ENCODE measurements around the gene LRCH2. TPM values are rescaled to one million over a fixed set of nuclear protein-coding genes. Genes with fewer than 3 reads are reported as not detected.

Gene LRCH2
- polyA plus RNA-seq, 3 donors = not detected

- Histone ChIP-seq H3K4me2 (replicated peaks; ENCODE audit: extremely low read depth, low read length, poor library complexity, severe bottlenecking) (no peak overlapping the region), H3K4me3 (replicated peaks in 1 of 3; ENCODE audit: low read depth in 2 of 3, low read length in 3 of 3) (no peak overlapping the region), H3K36me3 (replicated peaks in 1 of 2; ENCODE audit: control insufficient read depth in 1 of 2, insufficient read depth in 2 of 2, low read length in 2 of 2) (no peaks in the 10 kb centered on the region), H3K9ac (ENCODE audit: insufficient read depth, low read length, poor library complexity, severe bottlenecking) (no peak overlapping the region), H3K4me1 (ENCODE audit: control insufficient read depth in 1 of 2, insufficient read depth in 2 of 2, low read length in 2 of 2) (no peaks in the 10 kb centered on the region), H4K20me1 (ENCODE audit: insufficient read depth, low read length) (no peaks in the 10 kb centered on the region), H3K9me3 (replicated peaks in 1 of 2; ENCODE audit: control insufficient read depth in 1 of 2, insufficient read depth in 1 of 2, low read length in 2 of 2) (peaks cover 0 to 6% of the 10 kb centered on the region in 2 donors), H2AFZ (ENCODE audit: insufficient read depth, low read depth, low read length, poor library complexity, severe bottlenecking) (no peak overlapping the region), H3K27me3 (ENCODE audit: control insufficient read depth in 2 of 2, insufficient read depth in 2 of 2, low read length in 2 of 2) (no peaks in the 10 kb centered on the region), H3K27ac (ENCODE audit: low read depth in 1 of 2, low read length in 2 of 2) (no peak overlapping the region), H3K79me2 (ENCODE audit: insufficient read depth, low read length) (no peaks in the 10 kb centered on the region)
- TF ChIP-seq, protein P1, sequence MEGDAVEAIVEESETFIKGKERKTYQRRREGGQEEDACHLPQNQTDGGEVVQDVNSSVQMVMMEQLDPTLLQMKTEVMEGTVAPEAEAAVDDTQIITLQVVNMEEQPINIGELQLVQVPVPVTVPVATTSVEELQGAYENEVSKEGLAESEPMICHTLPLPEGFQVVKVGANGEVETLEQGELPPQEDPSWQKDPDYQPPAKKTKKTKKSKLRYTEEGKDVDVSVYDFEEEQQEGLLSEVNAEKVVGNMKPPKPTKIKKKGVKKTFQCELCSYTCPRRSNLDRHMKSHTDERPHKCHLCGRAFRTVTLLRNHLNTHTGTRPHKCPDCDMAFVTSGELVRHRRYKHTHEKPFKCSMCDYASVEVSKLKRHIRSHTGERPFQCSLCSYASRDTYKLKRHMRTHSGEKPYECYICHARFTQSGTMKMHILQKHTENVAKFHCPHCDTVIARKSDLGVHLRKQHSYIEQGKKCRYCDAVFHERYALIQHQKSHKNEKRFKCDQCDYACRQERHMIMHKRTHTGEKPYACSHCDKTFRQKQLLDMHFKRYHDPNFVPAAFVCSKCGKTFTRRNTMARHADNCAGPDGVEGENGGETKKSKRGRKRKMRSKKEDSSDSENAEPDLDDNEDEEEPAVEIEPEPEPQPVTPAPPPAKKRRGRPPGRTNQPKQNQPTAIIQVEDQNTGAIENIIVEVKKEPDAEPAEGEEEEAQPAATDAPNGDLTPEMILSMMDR (IDR thresholded peaks at IDR 0.05) = no peak
- Mint-ChIP-seq H3K4me1 (no peaks in the 10 kb centered on the region), H3K27me3 (ENCODE audit: low read depth in 3 of 3) (peaks cover 0 to 9% (median 1%) of the 10 kb centered on the region in 3 donors), H3K4me3 (no peak overlapping the region), H3K9me3 (peaks cover 0 to 8% (median 4%) of the 10 kb centered on the region in 7 donors), H3K27ac (no peak overlapping the region), H3K36me3 (no peaks in the 10 kb centered on the region)
- no peak for DNase-seq
- intact Hi-C loops (cut with micrococcal nuclease) = no loop called here
Measured at GRCh38 chrX:115142057-115142456, 91.8 kb downstream of the LRCH2 start.

DNA sequence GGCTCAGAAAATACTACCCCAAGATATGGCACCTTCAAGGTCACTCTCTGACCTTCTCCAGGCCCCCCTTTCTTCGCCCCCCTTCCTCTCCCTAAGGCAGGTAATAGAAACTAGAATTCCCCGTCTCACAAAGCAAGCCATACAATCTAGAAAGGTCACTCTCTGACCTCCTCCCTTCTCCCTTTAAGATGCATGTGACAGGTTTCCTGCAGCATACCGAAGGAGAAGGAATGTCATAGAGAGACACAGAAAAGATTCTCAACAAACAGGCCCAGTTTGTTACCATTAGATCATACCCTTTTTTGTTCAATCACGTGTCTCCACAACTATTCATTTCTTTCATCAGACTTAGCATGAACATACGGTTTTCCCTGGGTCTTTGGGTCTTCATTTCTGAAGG is 95.9 kb downstream of the LRCH2 start:
- no peak overlapping the region for H3K27ac ChIP-seq (ENCODE audit: low read depth in 1 of 2, low read length in 2 of 2)
- TF ChIP-seq, protein P1 (IDR thresholded peaks at IDR 0.05) = no peak

More for the DNA sequence above, 95.9 kb downstream of the LRCH2 start:
- H3K4me1 Mint-ChIP-seq = no peaks in the 10 kb centered on the region
- intact Hi-C loops (cut with micrococcal nuclease) = no loop called here
- Histone ChIP-seq H3K4me2 (replicated peaks; ENCODE audit: extremely low read depth, low read length, poor library complexity, severe bottlenecking) (no peak overlapping the region), H2AFZ (ENCODE audit: insufficient read depth, low read depth, low read length, poor library complexity, severe bottlenecking) (no peak overlapping the region), H3K79me2 (ENCODE audit: insufficient read depth, low read length) (no peaks in the 10 kb centered on the region), H3K9me3 (replicated peaks in 1 of 2; ENCODE audit: control insufficient read depth in 1 of 2, insufficient read depth in 1 of 2, low read length in 2 of 2) (peaks cover 0 to 6% of the 10 kb centered on the region in 2 donors), H3K4me3 (replicated peaks in 1 of 3; ENCODE audit: low read depth in 2 of 3, low read length in 3 of 3) (no peak overlapping the region), H3K9ac (ENCODE audit: insufficient read depth, low read length, poor library complexity, severe bottlenecking) (no peak overlapping the region), H3K4me1 (ENCODE audit: control insufficient read depth in 1 of 2, insufficient read depth in 2 of 2, low read length in 2 of 2) (no peaks in the 10 kb centered on the region), H3K27me3 (ENCODE audit: control insufficient read depth in 2 of 2, insufficient read depth in 2 of 2, low read length in 2 of 2) (no peaks in the 10 kb centered on the region), H4K20me1 (ENCODE audit: insufficient read depth, low read length) (no peaks in the 10 kb centered on the region), H3K36me3 (replicated peaks in 1 of 2; ENCODE audit: control insufficient read depth in 1 of 2, insufficient read depth in 2 of 2, low read length in 2 of 2) (no peaks in the 10 kb centered on the region)
- H3K4me3 Mint-ChIP-seq = no peak overlapping the region
- H3K27me3 Mint-ChIP-seq (ENCODE audit: low read depth in 3 of 3) = peaks cover 0 to 6% (median 1%) of the 10 kb centered on the region in 3 donors
- DNase-seq = no peak
- H3K9me3 Mint-ChIP-seq = peaks cover 0 to 8% (median 4%) of the 10 kb centered on the region in 7 donors
- no peak overlapping the region for H3K27ac Mint-ChIP-seq
- no peaks in the 10 kb centered on the region for H3K36me3 Mint-ChIP-seq
- 100% methylated on average over 1 of the region's 5 CpGs for WGBS (ENCODE audit: insufficient coverage)
